HepG2 (cell line): ENCODE results near the gene SLC17A9. TPM values are rescaled to one million over a fixed set of nuclear protein-coding genes. Genes with fewer than 3 reads are reported as not detected.

Source experiments
- BORCS8-MEF2B ChIP-seq: sonication (generic); formaldehyde crosslinking; IDR thresholded peaks from 2 replicates; pipeline ENCODE4 v1.8.0; 2022; ENCODE audit warnings: mild to moderate bottlenecking, missing genetic modification reagents
- E2F5 ChIP-seq: sonication (generic); formaldehyde crosslinking; conservative IDR thresholded peaks from 2 replicates; pipeline ENCODE4 v1.4.0; 2020; ENCODE audit warnings: missing genetic modification reagents
- ELF1 ChIP-seq: sonication (generic); formaldehyde crosslinking; IDR thresholded peaks from 2 replicates; pipeline ENCODE4 v1.4.0; 2020; ENCODE audit warnings: missing genetic modification reagents
- ERF ChIP-seq: IDR thresholded peaks from 2 replicates; pipeline ENCODE4 v1.6.1; 2018; ENCODE audit warnings: missing biosample characterization, missing genetic modification reagents
- MATR3 ChIP-seq: sonication (generic); formaldehyde crosslinking; IDR thresholded peaks from 2 replicates; pipeline ENCODE4 v1.4.0; 2020; ENCODE audit warnings: missing genetic modification reagents
- NFIB ChIP-seq: sonication (generic); formaldehyde crosslinking; IDR thresholded peaks from 2 replicates; pipeline ENCODE4 v1.9.0; 2021; ENCODE audit warnings: missing genetic modification reagents, mild to moderate bottlenecking, borderline replicate concordance
- PRPF4 ChIP-seq: fragments of 200-400 bp; formaldehyde crosslinking; IDR thresholded peaks from 2 replicates; pipeline ENCODE4 v1.6.1; 2016; ENCODE audit warnings: low read length, low read depth; ENCODE audit not compliant: poor library complexity, severe bottlenecking
- SAFB2 ChIP-seq: sonication (generic); formaldehyde crosslinking; IDR thresholded peaks from 2 replicates; pipeline ENCODE4 v1.5.1; 2020; ENCODE audit warnings: missing genetic modification reagents, low read depth, mild to moderate bottlenecking, borderline replicate concordance
- SOX5 ChIP-seq: IDR thresholded peaks from 2 replicates; pipeline ENCODE4 v1.6.1; 2016; ENCODE audit warnings: borderline replicate concordance
- TCF12 ChIP-seq, 2 experiments: fragments of 450-650 bp in 1 of 2; sonication (generic) in 1 of 2; formaldehyde crosslinking in 1 of 2; IDR thresholded peaks; 2 replicates each; pipeline versions ENCODE4 v1.6.1 to v1.8.0; 2017 to 2022; ENCODE audit warnings: antibody characterized with exemption in 1 of 2, mild to moderate bottlenecking in 1 of 2, missing genetic modification reagents in 1 of 2, moderate library complexity in 1 of 2
- TEF ChIP-seq: sonication (generic); formaldehyde crosslinking; IDR thresholded peaks from 2 replicates; pipeline ENCODE4 v1.5.0; 2020; ENCODE audit warnings: missing genetic modification reagents
- YEATS4 ChIP-seq: sonication (generic); formaldehyde crosslinking; IDR thresholded peaks from 2 replicates; pipeline ENCODE4 v1.4.0; 2020; ENCODE audit warnings: missing genetic modification reagents, borderline replicate concordance
- ZBTB39 ChIP-seq: sonication (generic); formaldehyde crosslinking; IDR thresholded peaks from 2 replicates; pipeline ENCODE4 v1.5.0; 2020; ENCODE audit warnings: missing genetic modification reagents
- ZBTB42 ChIP-seq: sonication (generic); formaldehyde crosslinking; IDR thresholded peaks from 2 replicates; pipeline ENCODE4 v1.5.0; 2020; ENCODE audit warnings: mild to moderate bottlenecking, missing genetic modification reagents
- ZFP36L2 ChIP-seq: sonication (generic); formaldehyde crosslinking; IDR thresholded peaks from 2 replicates; pipeline ENCODE4 v1.4.0; 2020; ENCODE audit warnings: missing genetic modification reagents
- ZFP90 ChIP-seq: sonication (generic); formaldehyde crosslinking; IDR thresholded peaks from 2 replicates; pipeline ENCODE4 v1.8.0; 2022; ENCODE audit warnings: missing genetic modification reagents, mild to moderate bottlenecking, inconsistent platforms, borderline replicate concordance
- ZFY ChIP-seq: sonication (generic); formaldehyde crosslinking; IDR thresholded peaks from 2 replicates; pipeline ENCODE4 v1.4.0; 2020; ENCODE audit warnings: missing genetic modification reagents
- ZNF263 ChIP-seq: sonication (generic); formaldehyde crosslinking; IDR thresholded peaks from 2 replicates; pipeline ENCODE4 v1.4.0; 2020; ENCODE audit warnings: missing genetic modification reagents
- ZNF33A ChIP-seq: sonication (generic); formaldehyde crosslinking; IDR thresholded peaks from 2 replicates; pipeline ENCODE4 v1.5.1; 2020; ENCODE audit warnings: missing genetic modification reagents, mild to moderate bottlenecking, moderate library complexity, borderline replicate concordance
- ZNF44 ChIP-seq: sonication (generic); formaldehyde crosslinking; IDR thresholded peaks from 2 replicates; pipeline ENCODE4 v1.5.1; 2020; ENCODE audit warnings: mild to moderate bottlenecking, missing genetic modification reagents
- ZNF616 ChIP-seq: sonication (generic); formaldehyde crosslinking; IDR thresholded peaks from 2 replicates; pipeline ENCODE4 v1.5.0; 2020; ENCODE audit warnings: low read depth, mild to moderate bottlenecking, missing genetic modification reagents
- ZNF747 ChIP-seq: sonication (generic); formaldehyde crosslinking; IDR thresholded peaks from 2 replicates; pipeline ENCODE4 v1.8.1; 2023; ENCODE audit warnings: missing genetic modification reagents, mild to moderate bottlenecking, borderline replicate concordance
- ZNF784 ChIP-seq: sonication (generic); formaldehyde crosslinking; IDR thresholded peaks from 2 replicates; pipeline ENCODE4 v1.5.1; 2020; ENCODE audit warnings: missing genetic modification reagents, mild to moderate bottlenecking, borderline replicate concordance
- polyA plus RNA-seq, 8 experiments: library from polyadenylated mRNA; depleted of rRNA in 3 of 8; stranded (reverse) in 7 of 8; unstranded in 1 of 8; fragments of >200 nt; fragmentation: Illumina TruSeq in 4 of 8; extraction: Trizol in 4 of 8; gene quantifications; 2 replicates each; pipeline versions ENCODE4 v1.2.1 to v1.2.3, GENCODE V29; 2011 to 2016; ENCODE audit warnings: low read depth in 4 of 8, missing spikeins in 1 of 8, mixed read lengths in 1 of 8; ENCODE audit not compliant: insufficient read depth in 1 of 8
- total RNA-seq, 5 experiments: library from RNA; depleted of rRNA; stranded (reverse); fragments of >200 nt; fragmentation: Illumina TruSeq; extraction: Trizol; gene quantifications; 2 replicates each; pipeline ENCODE4 v1.2.3, GENCODE V29; 2016; ENCODE audit warnings: low read depth in 1 of 5

SLC17A9 gene
- total and polyA plus RNA-seq, 2 of the 13 experiments (the other 11 are each of a cell fraction or from before 2014, with no cell fraction given): 110 to 191 TPM

GRCh38 chr20:62916703-62917476 is 35.6 kb upstream of the SLC17A9 start (continued):
- TF ChIP-seq ELF1: peak; percentile 71
- no peak; the same call in 1 of the 2 replicates for TF ChIP-seq SAFB2 (CRISPR knock-in tag)
- TF ChIP-seq YEATS4: peak; percentile 90
- peak; percentile 98 for TF ChIP-seq ZNF747 (CRISPR knock-in tag)
- 0 out of 2 replicates have a peak, but pooled peaks have one; percentile 16 for TF ChIP-seq E2F5 (CRISPR knock-in tag)
- TF ChIP-seq ZNF784 (CRISPR knock-in tag): peak; percentile 93
- TF ChIP-seq ZBTB39 (CRISPR knock-in tag): peak; percentile 99
- no peak for TF ChIP-seq ZNF33A (CRISPR knock-in tag)
- peak; percentile 68 for TF ChIP-seq ZNF263 (CRISPR knock-in tag)
- TF ChIP-seq ZFP36L2: no peak
- no peak for TF ChIP-seq MATR3
- peak; percentile 95 for TF ChIP-seq ERF (CRISPR knock-in tag)
- no peak for TF ChIP-seq TCF12 (IDR thresholded peaks at IDR 0.05)
- peak; percentile 83 for TF ChIP-seq TCF12 (CRISPR knock-in tag; IDR thresholded peaks at IDR 0.05)
- no peak for TF ChIP-seq ZFY (CRISPR knock-in tag)
- TF ChIP-seq ZNF616 (CRISPR knock-in tag): 0 out of 2 replicates have a peak, but pooled peaks have one; percentile 69
- TF ChIP-seq ZFP90 (CRISPR knock-in tag): peak; percentile 76; the same call in 1 of the 2 replicates
- no peak for TF ChIP-seq ZBTB42 (CRISPR knock-in tag)
- TF ChIP-seq BORCS8-MEF2B (CRISPR knock-in tag): peak; percentile 91
- peak; percentile 78; the same call in 1 of the 2 replicates for TF ChIP-seq ZNF44 (CRISPR knock-in tag)
- peak; percentile 94 for TF ChIP-seq SOX5 (CRISPR knock-in tag)
- TF ChIP-seq PRPF4: peak; percentile 91
- no peak for TF ChIP-seq NFIB (CRISPR knock-in tag)
- no peak for TF ChIP-seq TEF (CRISPR knock-in tag)
